Measurements from ENCODE around the gene TEAD3. TPM values are rescaled to one million over a fixed set of nuclear protein-coding genes. Genes with fewer than 3 reads are reported as not detected.
A peak's percentile ranks its signal among the peaks of the same experiment; 100 is the strongest.

TEAD3 gene
- total and polyA plus RNA-seq, 7 donors = 12.1 to 44.3 (median 23.0) TPM

GRCh38 chr6:35453236-35453635 is 43.6 kb downstream of the TEAD3 start:
- DNase-seq (no peak), ATAC-seq (no peak)
- Histone ChIP-seq H3K4me1 (peaks cover 29% of the 10 kb centered on the region), H3K9me3 (no peaks in the 10 kb centered on the region), H3K27me3 (ENCODE audit: insufficient read depth in 3 of 3, low read length in 2 of 3) (no peaks in the 10 kb centered on the region), H3K4me3 (peak overlapping the region; percentile 78), H3K36me3 (ENCODE audit: insufficient read depth in 1 of 2, low read depth in 1 of 2) (peaks cover 0 to 20% of the 10 kb centered on the region in 2 donors), H3K27ac (peak overlapping the region; percentile 81)
- no peak for TF ChIP-seq CTCF (IDR thresholded peaks at IDR 0.05)
- intact Hi-C loops (cut with DNase I) = loop anchor here (5.0 to 10.0 kb wide), 2 partner anchors 161 to 758 kb away; partner anchors contain the start of gene ILRUN (in 1 of the 2)
- 26 to 50% (median 27%) methylated on average over 3 of the region's 3 CpGs for WGBS, 3 donors

- Histone ChIP-seq H3K27ac (peak within 1 kb of the TSS; percentile 81), H3K4me3 (peak within 1 kb of the TSS; percentile 78), H3K27me3 (ENCODE audit: insufficient read depth in 3 of 3, low read length in 2 of 3) (no peaks in the 10 kb centered on the region), H3K36me3 (ENCODE audit: insufficient read depth in 1 of 2, low read depth in 1 of 2) (peaks cover 0 to 15% of the 10 kb centered on the region in 2 donors), H3K4me1 (peaks cover 29% of the 10 kb centered on the region), H3K9me3 (no peaks in the 10 kb centered on the region)
- ATAC-seq (peak; percentile 89 to 94 (median 92)), DNase-seq (peak; percentile 95 to 97)
- no peak for TF ChIP-seq CTCF (IDR thresholded peaks at IDR 0.05)
- 2 to 4% (median 4%) methylated on average over 61 to 87 of the region's 87 CpGs for WGBS, 3 donors
- intact Hi-C loops (cut with DNase I) = loop anchor here (5.0 to 10.0 kb wide), 2 partner anchors 160 to 758 kb away; partner anchors contain the start of gene ILRUN (in 1 of the 2)
Observed at GRCh38 chr6:35452183-35453090, 44.4 kb downstream of the TEAD3 start, which contains the start of gene FANCE. FANCE (plus strand) TSS chr6:35452338; CDS start chr6:35452546, 208 bp downstream.

- no peak for DNase-seq
- intact Hi-C loops (cut with DNase I) = loop anchor here (2.0 to 10.0 kb wide), 3 partner anchors 109 to 757 kb away; partner anchors contain the start of genes ILRUN (in 1 of the 2) and PPARD (in 1 of the 2)
- no peak for ATAC-seq
- peak overlapping the region; percentile 81 for H3K27ac ChIP-seq
- H3K9me3 ChIP-seq = no peaks in the 10 kb centered on the region
- no peaks in the 10 kb centered on the region for H3K27me3 ChIP-seq (ENCODE audit: insufficient read depth in 3 of 3, low read length in 2 of 3)
- peaks cover 29% of the 10 kb centered on the region for H3K4me1 ChIP-seq
- WGBS, 3 donors = 10 to 12% (median 11%) methylated on average over 20 of the region's 20 CpGs
- peaks cover 0 to 7% of the 10 kb centered on the region in 2 donors for H3K36me3 ChIP-seq (ENCODE audit: insufficient read depth in 1 of 2, low read depth in 1 of 2)
- no peak for TF ChIP-seq CTCF (IDR thresholded peaks at IDR 0.05)
- peak overlapping the region; percentile 78 for H3K4me3 ChIP-seq
Observed at GRCh38 chr6:35451354-35452182, 45.3 kb downstream of the TEAD3 start.

GRCh38 chr6:35449287-35449881 is 47.5 kb downstream of the TEAD3 start:
- Histone ChIP-seq H3K4me3 (no peak overlapping the region), H3K4me1 (peaks cover 19% of the 10 kb centered on the region), H3K27me3 (ENCODE audit: insufficient read depth in 3 of 3, low read length in 2 of 3) (no peaks in the 10 kb centered on the region), H3K27ac (no peak overlapping the region), H3K9me3 (no peaks in the 10 kb centered on the region), H3K36me3 (ENCODE audit: insufficient read depth in 1 of 2, low read depth in 1 of 2) (no peaks in the 10 kb centered on the region)
- WGBS, 3 donors = 32 to 37% (median 33%) methylated on average over 14 of the region's 14 CpGs
- intact Hi-C loops (cut with DNase I) = loop anchor here in 1 of 2 donors (1.0 kb wide), 2 partner anchors 107 to 152 kb away; partner anchors contain the start of genes DEF6 and PPARD
- ATAC-seq = peak; percentile 45 to 68 (median 66)
- peak; percentile 79 for TF ChIP-seq CTCF (IDR thresholded peaks at IDR 0.05)
- DNase-seq = no peak

All from psoas muscle (tissue), 8 donors.